H9 (cell line): ENCODE measurements around the gene OR52K2. TPM values are rescaled to one million over a fixed set of nuclear protein-coding genes. Genes with fewer than 3 reads are reported as not detected.

ENCODE experiments used
- DNase-seq: peaks from one replicate; pipeline ENCODE4 v3.0.0-alpha.2; 2017
- H2AFZ ChIP-seq: one replicate; pipeline ENCODE4 v1.6.1; 2013; ENCODE audit warnings: mild to moderate bottlenecking, low read length, control low read depth, moderate library complexity
- H2AK5ac ChIP-seq: 2 replicates; pipeline ENCODE4 v1.6.1; 2013; ENCODE audit warnings: low read length, control low read depth, mixed read lengths; ENCODE audit not compliant: insufficient read length
- H2BK120ac ChIP-seq: one replicate; pipeline ENCODE4 v1.6.1; 2013; ENCODE audit warnings: low read depth, mild to moderate bottlenecking, low read length, control low read depth, inconsistent platforms; ENCODE audit not compliant: poor library complexity, severe bottlenecking
- H2BK12ac ChIP-seq: 2 replicates; pipeline ENCODE4 v1.6.1; 2013; ENCODE audit warnings: low read length, control low read depth, mixed read lengths, low read depth; ENCODE audit not compliant: insufficient read length
- H2BK15ac ChIP-seq: 2 replicates; pipeline ENCODE4 v1.6.1; 2013; ENCODE audit warnings: low read depth, low read length, control low read depth
- H2BK20ac ChIP-seq: one replicate; pipeline ENCODE4 v1.6.1; 2013; ENCODE audit warnings: low read depth, mild to moderate bottlenecking, low read length, control low read depth, inconsistent platforms; ENCODE audit not compliant: poor library complexity, severe bottlenecking
- H2BK5ac ChIP-seq: 2 replicates; pipeline ENCODE4 v1.6.1; 2013; ENCODE audit warnings: low read length, control low read depth, mixed read lengths; ENCODE audit not compliant: insufficient read length
- H3K14ac ChIP-seq: 2 replicates; pipeline ENCODE4 v1.6.1; 2013; ENCODE audit warnings: low read length, control low read depth; ENCODE audit not compliant: insufficient read depth
- H3K18ac ChIP-seq: 2 replicates; pipeline ENCODE4 v1.6.1; 2013; ENCODE audit warnings: low read depth, mild to moderate bottlenecking, mixed read lengths, low read length, control low read depth; ENCODE audit not compliant: insufficient read length
- H3K23ac ChIP-seq: 2 replicates; pipeline ENCODE4 v1.6.1; 2013; ENCODE audit warnings: low read length, control low read depth, mixed read lengths, low read depth; ENCODE audit not compliant: insufficient read length
- H3K23me2 ChIP-seq: 2 replicates; pipeline ENCODE4 v1.6.1; 2013; ENCODE audit warnings: low read depth, mild to moderate bottlenecking, mixed read lengths, low read length, control low read depth; ENCODE audit not compliant: insufficient read length, poor library complexity, severe bottlenecking
- H3K27ac ChIP-seq: 2 replicates; pipeline ENCODE4 v1.5.1; 2013; ENCODE audit warnings: low read length, control low read depth, mixed read lengths, low read depth; ENCODE audit not compliant: insufficient read length
- H3K27me3 ChIP-seq: 2 replicates; pipeline ENCODE4 v1.6.1; 2013; ENCODE audit warnings: low read length, control low read depth, inconsistent platforms; ENCODE audit not compliant: insufficient read depth
- H3K4ac ChIP-seq: 2 replicates; pipeline ENCODE4 v1.6.1; 2013; ENCODE audit warnings: low read depth, mild to moderate bottlenecking, control low read depth, inconsistent platforms, low read length, moderate library complexity
- H3K4me1 ChIP-seq: 2 replicates; pipeline ENCODE4 v1.6.1; 2013; ENCODE audit warnings: low read length, control low read depth, inconsistent platforms; ENCODE audit not compliant: insufficient read depth
- H3K4me2 ChIP-seq: 2 replicates; pipeline ENCODE4 v1.6.1; 2013; ENCODE audit warnings: low read length, control low read depth, mixed read lengths; ENCODE audit not compliant: insufficient read length, insufficient read depth
- H3K56ac ChIP-seq: 2 replicates; pipeline ENCODE4 v1.6.1; 2013; ENCODE audit warnings: low read depth, mild to moderate bottlenecking, mixed read lengths, low read length, control low read depth; ENCODE audit not compliant: insufficient read length
- H3K79me1 ChIP-seq: 2 replicates; pipeline ENCODE4 v1.6.1; 2013; ENCODE audit warnings: low read depth, mild to moderate bottlenecking, moderate library complexity, low read length, control low read depth, inconsistent platforms; ENCODE audit not compliant: insufficient read depth, poor library complexity, severe bottlenecking
- H3K79me2 ChIP-seq: 2 replicates; pipeline ENCODE4 v1.6.1; 2013; ENCODE audit warnings: low read length, control low read depth, inconsistent platforms; ENCODE audit not compliant: insufficient read depth
- H3K9ac ChIP-seq: 2 replicates; pipeline ENCODE4 v1.6.1; 2013; ENCODE audit warnings: low read length, control low read depth, mixed read lengths; ENCODE audit not compliant: insufficient read length; ENCODE audit errors: extremely low read depth
- H3K9me3 ChIP-seq: one replicate; pipeline ENCODE4 v1.6.1; 2013; ENCODE audit warnings: low read depth, low read length, inconsistent platforms; ENCODE audit not compliant: control insufficient read depth
- H3T11ph ChIP-seq: one replicate; pipeline ENCODE4 v1.6.1; 2013; ENCODE audit warnings: mild to moderate bottlenecking, low read length, control low read depth, inconsistent platforms
- H4K20me1 ChIP-seq: one replicate; pipeline ENCODE4 v1.6.1; 2013; ENCODE audit not compliant: control insufficient read depth, insufficient read length, insufficient read depth
- H4K5ac ChIP-seq: 2 replicates; pipeline ENCODE4 v1.6.1; 2013; ENCODE audit warnings: low read depth, mild to moderate bottlenecking, mixed read lengths, low read length, control low read depth; ENCODE audit not compliant: insufficient read length
- H4K8ac ChIP-seq: replicated peaks from 2 replicates; pipeline ENCODE4 v1.6.1; 2013; ENCODE audit warnings: low read length, control low read depth, mixed read lengths, low read depth; ENCODE audit not compliant: insufficient read length
- H4K91ac ChIP-seq: 2 replicates; pipeline ENCODE4 v1.6.1; 2013; ENCODE audit warnings: low read depth, mild to moderate bottlenecking, moderate library complexity, mixed read lengths, low read length, control low read depth; ENCODE audit not compliant: insufficient read length
- H3K27ac Mint-ChIP-seq, 3 experiments: 2 replicates in 2 of 3; 3 replicates in 1 of 3; pipeline ENCODE4 v1.8.0; 2020 to 2021; ENCODE audit warnings: mixed read lengths in 3 of 3, mild to moderate bottlenecking in 1 of 3, moderate library complexity in 1 of 3
- H3K27me3 Mint-ChIP-seq: 2 replicates; pipeline ENCODE4 v1.8.0; 2021; ENCODE audit warnings: low read depth, mild to moderate bottlenecking, moderate library complexity, mixed read lengths
- H3K36me3 Mint-ChIP-seq, 3 experiments: 2 replicates in 2 of 3; 3 replicates in 1 of 3; pipeline ENCODE4 v1.8.0; 2020 to 2021; ENCODE audit warnings: low read depth in 3 of 3, mixed read lengths in 3 of 3; ENCODE audit not compliant: insufficient read depth in 1 of 3
- H3K4me1 Mint-ChIP-seq, 2 experiments: 2 replicates each; pipeline ENCODE4 v1.8.0; 2020; ENCODE audit warnings: mixed read lengths in 2 of 2
- H3K4me3 Mint-ChIP-seq, 2 experiments: 2 replicates in 1 of 2; 3 replicates in 1 of 2; pipeline ENCODE4 v1.8.0; 2020 to 2021; ENCODE audit warnings: mild to moderate bottlenecking in 2 of 2, mixed read lengths in 2 of 2, moderate library complexity in 1 of 2
- H3K9me3 Mint-ChIP-seq, 2 experiments: 2 replicates in 1 of 2; 3 replicates in 1 of 2; pipeline ENCODE4 v1.8.0; 2020; ENCODE audit warnings: mild to moderate bottlenecking in 2 of 2, mixed read lengths in 2 of 2, moderate library complexity in 1 of 2
- WGBS: extraction: QIAGEN DNeasy Blood & Tissue Kit; methylation state at CpG from one replicate; pipeline ENCODE4 v1.1.7; 2013; ENCODE audit warnings: missing lambda C conversion rate, low lambda C conversion rate, mixed read lengths; ENCODE audit not compliant: insufficient read length; ENCODE audit errors: extremely low coverage; 5-methylcytosine and 5-hydroxymethylcytosine counted together
- total RNA-seq: library from RNA; stranded (reverse); gene quantifications from 2 replicates; pipeline ENCODE4 v1.2.1, GENCODE V29; 2021
- TF ChIP-seq, protein P1 (sequence below): fragments of 200-600 bp; sonication (generic); conservative IDR thresholded peaks from 3 replicates; pipeline ENCODE4 v1.8.0; 2021; ENCODE audit warnings: antibody characterized with exemption, mild to moderate bottlenecking

OR52K2 gene
- total RNA-seq, 1 experiment from 2014 or later, result not detected

DNA sequence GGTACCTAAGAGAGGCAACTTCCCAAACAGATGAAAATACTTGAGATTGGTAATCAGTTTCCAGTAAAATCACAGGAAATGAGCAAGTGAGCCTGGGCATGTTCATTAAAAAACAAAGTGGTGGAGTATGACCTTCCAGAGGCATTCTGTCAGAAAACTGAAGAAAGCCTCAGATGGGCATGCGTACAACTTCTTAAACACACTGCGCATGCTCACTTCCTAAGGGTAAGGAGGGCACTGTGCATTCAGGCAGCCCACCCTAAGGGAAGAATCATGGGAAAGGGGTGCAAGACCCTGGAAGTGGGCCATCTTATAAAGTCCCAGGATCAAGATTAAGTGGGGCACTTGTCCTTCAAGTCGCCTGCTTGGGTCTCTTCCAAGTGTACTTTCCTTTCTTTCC is 4.0 kb downstream of the OR52K2 start:
- Histone ChIP-seq H3K27me3 (no peaks in the 10 kb centered on the region), H3K9me3 (no peaks in the 10 kb centered on the region), H3K18ac (no peak overlapping the region), H4K91ac (no peak overlapping the region), H3K27ac (no peak overlapping the region), H2BK12ac (no peak overlapping the region), H3K79me1 (no peaks in the 10 kb centered on the region), H3K4me2 (no peak overlapping the region), H4K5ac (no peak overlapping the region), H3K23ac (no peak overlapping the region), H3K9ac (no peak overlapping the region), H3K56ac (no peak overlapping the region), H4K20me1 (no peaks in the 10 kb centered on the region), H3K14ac (no peak overlapping the region), H2AFZ (no peak overlapping the region), H2BK15ac (no peak overlapping the region), H3K4ac (no peak overlapping the region), H2BK120ac (no peak overlapping the region), H2AK5ac (no peak overlapping the region), H3T11ph (no peak overlapping the region), H3K23me2 (no peaks in the 10 kb centered on the region), H4K8ac (no peak overlapping the region), H2BK20ac (no peak overlapping the region), H2BK5ac (no peak overlapping the region), H3K4me1 (no peaks in the 10 kb centered on the region), H3K79me2 (no peaks in the 10 kb centered on the region)
- H3K27ac Mint-ChIP-seq, result no peak overlapping the region
- H3K36me3 Mint-ChIP-seq, result peaks cover 0 to 4% (median 0%) of the 10 kb centered on the region in 3 experiments; a peak in 2 of 7 replicates
- no CpG with 5 or more reads among the region's 3 CpGs for WGBS
- H3K4me3 Mint-ChIP-seq, result no peak overlapping the region
- no peak for DNase-seq
- peaks cover 2 to 7% of the 10 kb centered on the region in 2 experiments; a peak in 3 of 5 replicates for H3K9me3 Mint-ChIP-seq
- TF ChIP-seq, protein P1, sequence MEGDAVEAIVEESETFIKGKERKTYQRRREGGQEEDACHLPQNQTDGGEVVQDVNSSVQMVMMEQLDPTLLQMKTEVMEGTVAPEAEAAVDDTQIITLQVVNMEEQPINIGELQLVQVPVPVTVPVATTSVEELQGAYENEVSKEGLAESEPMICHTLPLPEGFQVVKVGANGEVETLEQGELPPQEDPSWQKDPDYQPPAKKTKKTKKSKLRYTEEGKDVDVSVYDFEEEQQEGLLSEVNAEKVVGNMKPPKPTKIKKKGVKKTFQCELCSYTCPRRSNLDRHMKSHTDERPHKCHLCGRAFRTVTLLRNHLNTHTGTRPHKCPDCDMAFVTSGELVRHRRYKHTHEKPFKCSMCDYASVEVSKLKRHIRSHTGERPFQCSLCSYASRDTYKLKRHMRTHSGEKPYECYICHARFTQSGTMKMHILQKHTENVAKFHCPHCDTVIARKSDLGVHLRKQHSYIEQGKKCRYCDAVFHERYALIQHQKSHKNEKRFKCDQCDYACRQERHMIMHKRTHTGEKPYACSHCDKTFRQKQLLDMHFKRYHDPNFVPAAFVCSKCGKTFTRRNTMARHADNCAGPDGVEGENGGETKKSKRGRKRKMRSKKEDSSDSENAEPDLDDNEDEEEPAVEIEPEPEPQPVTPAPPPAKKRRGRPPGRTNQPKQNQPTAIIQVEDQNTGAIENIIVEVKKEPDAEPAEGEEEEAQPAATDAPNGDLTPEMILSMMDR, result no peak
- no peaks in the 10 kb centered on the region for H3K27me3 Mint-ChIP-seq
- H3K4me1 Mint-ChIP-seq, result no peaks in the 10 kb centered on the region
